A549 treated with ZK216348 at 1 μM for 4 hours (cell line): ENCODE data around the gene PCDHB5. TPM values are rescaled to one million over a fixed set of nuclear protein-coding genes. Genes with fewer than 3 reads are reported as not detected.

ENCODE experiments used
- total RNA-seq: library from RNA; stranded (reverse); fragments of 200-300 nt; extraction: Qiagen RNA extraction; gene quantifications from 5 replicates; pipeline ENCODE4 v1.2.3, GENCODE V29; 2022; ENCODE audit warnings: low read depth

Gene PCDHB5
- total RNA-seq: 1.2 to 2.1 TPM (median 1.4 TPM) in 5 replicates

DNA sequence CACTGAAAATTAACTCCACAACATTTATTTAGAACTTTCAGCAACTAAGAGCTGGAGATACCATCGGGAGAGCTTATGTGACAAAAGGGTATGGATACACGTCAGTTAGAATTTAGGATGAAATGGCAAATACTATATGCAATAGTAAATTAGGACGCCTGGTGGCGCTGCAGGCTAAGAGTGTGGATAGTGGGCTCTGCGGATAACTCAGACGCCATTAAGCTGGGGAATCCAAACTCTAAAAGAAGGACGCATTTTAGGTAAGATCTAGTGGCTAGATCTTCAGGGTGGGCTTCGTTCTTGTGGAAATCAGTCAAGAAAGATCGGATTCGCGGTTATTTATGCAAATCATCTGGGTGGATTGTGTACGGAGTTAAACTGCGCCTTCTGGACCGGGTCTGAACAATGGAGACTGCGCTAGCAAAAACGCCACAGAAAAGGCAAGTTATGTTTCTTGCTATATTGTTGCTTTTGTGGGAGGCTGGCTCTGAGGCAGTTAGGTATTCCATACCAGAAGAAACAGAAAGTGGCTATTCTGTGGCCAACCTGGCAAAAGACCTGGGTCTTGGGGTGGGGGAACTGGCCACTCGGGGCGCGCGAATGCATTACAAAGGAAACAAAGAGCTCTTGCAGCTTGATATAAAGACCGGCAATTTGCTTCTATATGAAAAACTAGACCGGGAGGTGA is at the start of gene PCDHB5:
Gene PCDHB5, plus strand, starts transcription at position 177 of the 688 bp plus-strand sequence. Its CDS starts 229 bp downstream, at position 406.

DNA sequence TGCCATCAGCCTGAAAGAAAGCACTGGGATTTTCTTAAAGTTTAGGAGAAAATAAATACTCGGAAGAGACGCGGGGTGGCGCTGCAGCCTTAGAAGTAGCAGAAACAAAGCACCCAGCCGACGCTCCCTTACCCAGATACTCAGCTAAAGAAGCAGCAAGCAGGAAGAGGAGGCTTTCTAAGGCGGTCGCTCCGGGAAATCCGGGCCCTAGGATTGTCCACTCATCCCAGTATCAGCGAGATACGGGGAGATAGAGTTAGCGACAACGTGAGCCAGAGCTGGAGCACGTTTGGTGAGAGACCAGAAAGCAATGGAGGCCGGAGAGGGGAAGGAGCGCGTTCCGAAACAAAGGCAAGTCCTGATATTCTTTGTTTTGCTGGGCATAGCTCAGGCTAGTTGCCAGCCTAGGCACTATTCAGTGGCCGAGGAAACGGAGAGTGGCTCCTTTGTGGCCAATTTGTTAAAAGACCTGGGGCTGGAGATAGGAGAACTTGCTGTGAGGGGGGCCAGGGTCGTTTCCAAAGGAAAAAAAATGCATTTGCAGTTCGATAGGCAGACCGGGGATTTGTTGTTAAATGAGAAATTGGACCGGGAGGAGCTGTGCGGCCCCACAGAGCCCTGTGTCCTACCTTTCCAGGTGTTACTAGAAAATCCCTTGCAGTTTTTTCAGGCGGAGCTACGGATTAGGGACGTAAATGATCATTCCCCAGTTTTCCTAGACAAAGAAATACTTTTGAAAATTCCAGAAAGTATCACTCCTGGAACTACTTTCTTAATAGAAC is 40.3 kb upstream of the PCDHB5 start, which contains the start of gene PCDHB2:
Gene PCDHB2, plus strand, starts transcription at position 135 of the 782 bp plus-strand sequence. Its CDS starts 176 bp downstream, at position 311.

DNA sequence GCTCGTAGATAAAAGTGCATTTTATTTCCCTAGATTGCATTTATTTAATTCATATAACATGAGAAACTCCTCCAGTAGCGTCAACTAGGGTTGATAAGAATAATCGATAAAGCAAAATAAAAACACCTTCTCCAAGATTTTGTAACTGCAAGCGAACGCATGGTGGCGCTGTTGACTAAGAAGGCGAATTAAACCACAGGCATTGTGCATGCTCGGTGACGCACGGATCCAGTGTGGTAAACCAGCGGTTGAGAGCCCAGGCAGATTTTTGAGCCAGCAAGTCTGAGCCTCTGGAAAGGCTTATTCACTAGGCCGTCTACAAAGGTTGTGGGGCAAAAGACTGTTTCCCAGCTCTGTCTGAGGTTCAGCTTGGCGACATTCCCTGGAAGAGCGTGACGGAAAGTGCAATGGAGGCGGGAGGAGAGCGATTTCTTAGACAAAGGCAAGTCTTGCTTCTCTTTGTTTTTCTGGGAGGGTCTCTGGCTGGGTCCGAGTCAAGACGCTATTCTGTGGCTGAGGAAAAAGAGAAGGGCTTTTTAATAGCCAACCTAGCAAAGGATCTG is 34.7 kb upstream of the PCDHB5 start, which contains the start of gene PCDHB3:
Gene PCDHB3, plus strand, starts transcription at position 231 of the 563 bp plus-strand sequence. Its CDS starts 177 bp downstream, at position 408.

DNA sequence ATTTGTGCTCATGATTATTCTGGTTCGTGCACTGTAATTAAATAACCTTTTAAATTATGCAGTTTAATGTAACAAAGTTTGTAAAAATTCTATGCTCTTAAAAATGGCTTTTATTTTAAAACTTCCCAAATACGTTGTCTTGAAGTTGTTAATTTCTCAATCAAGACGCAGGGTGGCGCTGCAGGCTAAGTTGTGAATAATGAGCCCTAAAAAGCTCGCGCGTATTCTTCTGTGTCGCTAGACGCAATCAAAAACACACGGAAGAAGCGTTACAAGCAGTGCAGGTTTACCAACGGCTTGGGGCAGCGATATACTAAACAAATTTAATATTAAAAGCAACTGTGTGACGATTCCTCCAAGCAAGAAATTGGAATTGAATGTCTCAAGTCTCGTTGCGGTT is 13.4 kb upstream of the PCDHB5 start, which contains the start of gene PCDHB4:
Gene PCDHB4, plus strand, starts transcription at position 256 of the 400 bp plus-strand sequence. CDS start 181 bp downstream, outside the sequence.

DNA sequence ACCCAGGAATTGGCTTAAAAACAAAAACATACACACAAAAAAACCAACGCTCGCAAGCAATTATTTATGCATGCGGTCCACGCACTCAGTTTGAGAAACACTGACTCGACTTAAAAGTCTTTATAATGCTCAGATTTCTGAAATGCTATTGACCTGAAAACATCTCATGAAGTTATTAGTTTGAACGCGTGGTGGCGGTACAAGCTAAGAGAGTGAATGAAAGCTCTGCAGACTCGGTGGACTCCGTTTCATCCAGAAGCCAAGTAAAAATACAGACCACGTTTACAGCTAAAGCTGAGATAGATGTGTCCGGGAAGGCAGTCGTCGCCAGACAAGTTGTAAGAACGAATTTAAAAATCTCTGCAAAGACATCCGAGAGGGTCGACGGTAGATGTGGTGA is 14.8 kb downstream of the PCDHB5 start, which contains the start of gene PCDHB6:
Gene PCDHB6, plus strand, starts transcription at position 246 of the 400 bp plus-strand sequence. CDS start 201 bp downstream, outside the sequence.

DNA sequence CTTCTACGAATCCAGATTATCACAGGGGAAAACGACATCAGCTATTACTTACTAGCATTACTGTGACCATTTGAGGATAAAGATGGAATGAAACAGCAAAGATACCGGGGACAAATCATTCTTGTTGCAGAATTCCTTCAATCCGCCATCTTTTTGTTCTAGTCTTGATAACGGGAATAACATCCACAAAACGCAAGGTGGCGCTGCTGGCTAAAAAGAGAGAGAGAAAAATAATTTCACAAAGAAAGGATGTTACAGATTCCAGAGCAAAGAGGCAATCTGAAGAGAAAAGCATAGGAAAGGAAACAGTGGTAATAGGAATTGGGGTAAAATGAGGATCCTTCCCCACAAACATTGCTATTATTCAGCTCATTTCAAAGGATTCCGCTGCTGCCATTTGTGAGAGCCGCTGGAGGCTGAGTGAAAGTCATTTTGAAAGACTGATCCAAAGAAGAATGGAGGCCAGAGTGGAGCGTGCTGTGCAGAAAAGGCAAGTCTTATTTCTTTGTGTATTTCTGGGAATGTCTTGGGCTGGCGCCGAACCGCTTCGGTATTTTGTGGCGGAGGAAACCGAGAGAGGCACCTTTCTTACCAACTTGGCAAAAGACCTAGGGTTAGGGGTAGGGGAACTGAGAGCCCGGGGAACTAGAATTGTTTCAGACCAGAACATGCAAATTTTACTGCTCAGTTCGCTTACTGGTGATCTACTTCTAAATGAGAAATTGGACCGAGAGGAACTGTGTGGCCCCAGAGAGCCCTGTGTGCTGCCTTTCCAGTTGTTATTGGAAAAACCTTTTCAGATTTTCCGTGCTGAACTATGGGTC is 37.6 kb downstream of the PCDHB5 start, which contains the start of gene PCDHB7:
Gene PCDHB7, plus strand, starts transcription at position 264 of the 824 bp plus-strand sequence. Its CDS starts 192 bp downstream, at position 456.

DNA sequence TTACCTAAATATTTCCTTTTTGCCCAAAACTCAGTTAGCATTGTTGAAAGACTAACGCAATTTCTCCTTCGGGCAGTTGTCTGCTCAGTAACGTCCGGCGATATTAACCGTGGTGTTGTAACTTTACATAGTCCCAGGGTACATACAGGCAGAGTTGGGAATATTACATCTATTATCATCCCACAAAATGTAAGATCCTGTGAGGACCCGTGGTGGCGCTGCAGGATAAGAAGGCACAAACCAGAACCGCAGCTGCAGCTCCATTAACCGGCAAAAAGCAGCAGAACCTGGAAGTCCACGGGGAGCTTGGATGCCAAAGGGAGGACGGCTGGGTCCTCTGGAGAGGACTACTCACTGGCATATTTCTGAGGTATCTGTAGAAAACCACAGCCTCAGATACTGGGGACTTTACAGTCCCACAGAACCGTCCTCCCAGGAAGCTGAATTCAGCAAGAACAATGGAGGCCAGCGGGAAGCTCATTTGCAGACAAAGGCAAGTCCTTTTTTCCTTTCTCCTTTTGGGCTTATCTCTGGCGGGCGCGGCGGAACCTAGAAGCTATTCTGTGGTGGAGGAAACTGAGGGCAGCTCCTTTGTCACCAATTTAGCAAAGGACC is 42.7 kb downstream of the PCDHB5 start, which contains the start of gene PCDHB8:
Gene PCDHB8, plus strand, starts transcription at position 214 of the 615 bp plus-strand sequence. Its CDS starts 245 bp downstream, at position 459.

DNA sequence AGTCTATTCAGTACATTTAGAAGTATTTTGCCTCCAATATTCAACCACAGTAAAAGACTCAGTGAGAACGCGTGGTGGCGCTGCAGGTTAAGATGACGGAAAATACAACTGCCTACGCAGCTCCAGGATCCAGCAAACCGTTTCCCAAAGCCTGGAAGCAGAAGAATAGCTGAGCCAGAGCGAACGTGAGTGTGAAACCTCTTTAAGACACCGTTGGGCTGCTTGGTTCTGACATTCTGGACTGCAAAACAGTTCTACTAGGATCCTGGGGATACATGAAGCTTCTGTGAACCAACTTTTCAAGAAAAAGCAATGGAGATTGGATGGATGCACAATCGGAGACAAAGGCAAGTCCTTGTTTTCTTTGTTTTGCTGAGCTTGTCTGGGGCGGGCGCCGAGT is 47.2 kb downstream of the PCDHB5 start, which contains the start of gene PCDHB16:
Gene PCDHB16, plus strand, starts transcription at position 140 of the 400 bp plus-strand sequence. Its CDS starts 173 bp downstream, at position 313.

DNA sequence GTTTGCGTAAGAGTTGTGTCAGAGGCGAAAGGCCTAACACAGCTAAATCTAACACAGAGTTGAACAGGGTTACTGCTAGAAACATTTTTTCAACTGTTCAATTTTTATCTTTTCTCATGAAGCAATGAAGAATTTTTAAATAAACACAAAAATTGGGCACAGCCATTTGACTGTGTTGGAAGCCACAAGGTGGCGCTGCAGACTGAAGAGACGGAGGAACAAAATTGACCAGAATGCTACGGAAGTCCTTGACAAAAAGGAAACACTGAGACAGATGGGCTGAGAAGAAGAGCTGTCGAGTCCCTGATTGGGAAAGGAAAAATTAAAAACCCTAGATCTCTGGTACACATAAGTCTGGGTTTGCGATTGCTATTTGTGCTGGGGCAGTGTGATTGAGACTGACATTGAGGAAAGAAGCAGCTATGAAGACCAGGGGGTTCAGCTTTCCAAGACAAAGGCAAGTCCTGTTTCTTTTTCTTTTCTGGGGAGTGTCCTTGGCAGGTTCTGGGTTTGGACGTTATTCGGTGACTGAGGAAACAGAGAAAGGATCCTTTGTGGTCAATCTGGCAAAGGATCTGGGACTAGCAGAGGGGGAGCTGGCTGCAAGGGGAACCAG is 52.0 kb downstream of the PCDHB5 start, which contains the start of gene PCDHB9:
Gene PCDHB9, plus strand, starts transcription at position 265 of the 616 bp plus-strand sequence. Its CDS starts 158 bp downstream, at position 423.

Other genes with a start within 250 kb of the PCDHB5 start
- 1.8 to 2.7 TPM (median 2.0 TPM) in 5 replicates for gene PCDHAC1, start 208.9 kb upstream of the PCDHB5 start, total RNA-seq
- gene PCDHAC2, start 168.7 kb upstream of the PCDHB5 start, total RNA-seq: 3.3 to 7.4 TPM (median 4.4 TPM) in 5 replicates
- gene PCDHB1, start 83.8 kb upstream of the PCDHB5 start, total RNA-seq: not detected in 5 replicates
- 2.7 to 4.5 TPM (median 3.1 TPM) in 5 replicates for gene PCDHB2, start 40.6 kb upstream of the PCDHB5 start, total RNA-seq
- gene PCDHB3, start 34.7 kb upstream of the PCDHB5 start, total RNA-seq: 0.09 TPM in 1 of 5 replicates, not detected in the others
- 0.06 to 0.12 TPM (median 0.09 TPM) in 4 of 5 replicates, not detected in the other for gene PCDHB4, start 13.4 kb upstream of the PCDHB5 start, total RNA-seq
- 0.62 to 1.1 TPM (median 0.85 TPM) in 5 replicates for gene PCDHB6, start 14.9 kb downstream of the PCDHB5 start, total RNA-seq
- 0.06 TPM in 1 of 5 replicates, not detected in the others for gene PCDHB7, start 37.4 kb downstream of the PCDHB5 start, total RNA-seq
- 0.20 to 0.40 TPM (median 0.37 TPM) in 4 of 5 replicates, not detected in the other for gene PCDHB8, start 42.6 kb downstream of the PCDHB5 start, total RNA-seq
- gene PCDHB16, start 47.2 kb downstream of the PCDHB5 start, total RNA-seq: 0.05 to 0.11 TPM (median 0.05 TPM) in 3 of 5 replicates, not detected in the others
- gene PCDHB9, start 52.0 kb downstream of the PCDHB5 start, total RNA-seq: not detected in 5 replicates
- gene PCDHB10, start 57.1 kb downstream of the PCDHB5 start, total RNA-seq: not detected in 5 replicates
- 0.05 to 0.20 TPM (median 0.08 TPM) in 4 of 5 replicates, not detected in the other for gene PCDHB11, start 64.4 kb downstream of the PCDHB5 start, total RNA-seq
- not detected in 5 replicates for gene PCDHB12, start 73.5 kb downstream of the PCDHB5 start, total RNA-seq
- gene PCDHB13, start 78.7 kb downstream of the PCDHB5 start, total RNA-seq: 0.06 to 0.20 TPM (median 0.08 TPM) in 4 of 5 replicates, not detected in the other
- 0.11 to 0.13 TPM in 2 of 5 replicates, not detected in the others for gene PCDHB14, start 88.1 kb downstream of the PCDHB5 start, total RNA-seq
- gene PCDHB15, start 110.2 kb downstream of the PCDHB5 start, total RNA-seq: 0.09 to 0.14 TPM in 2 of 5 replicates, not detected in the others
- not detected in 5 replicates for gene SLC25A2, start 168.8 kb downstream of the PCDHB5 start, total RNA-seq
- gene TAF7, start 185.6 kb downstream of the PCDHB5 start, total RNA-seq: 59.2 to 89.1 TPM (median 72.2 TPM) in 5 replicates
- gene PCDHGA1, start 195.3 kb downstream of the PCDHB5 start, total RNA-seq: 0.22 to 0.40 TPM (median 0.30 TPM) in 5 replicates
- 0.37 to 0.79 TPM (median 0.54 TPM) in 5 replicates for gene PCDHGA2, start 203.6 kb downstream of the PCDHB5 start, total RNA-seq
- gene PCDHGA3, start 208.6 kb downstream of the PCDHB5 start, total RNA-seq: not detected in 5 replicates
- 1.1 to 1.9 TPM (median 1.8 TPM) in 5 replicates for gene PCDHGB1, start 214.9 kb downstream of the PCDHB5 start, total RNA-seq
- gene PCDHGA4, start 219.8 kb downstream of the PCDHB5 start, total RNA-seq: 0.11 to 0.23 TPM (median 0.17 TPM) in 5 replicates
- 0.11 to 0.17 TPM (median 0.15 TPM) in 3 of 5 replicates, not detected in the others for gene PCDHGB2, start 224.8 kb downstream of the PCDHB5 start, total RNA-seq
- 0.09 to 0.21 TPM (median 0.18 TPM) in 5 replicates for gene PCDHGA5, start 229.0 kb downstream of the PCDHB5 start, total RNA-seq
- 0.12 to 0.29 TPM (median 0.27 TPM) in 5 replicates for gene PCDHGB3, start 235.0 kb downstream of the PCDHB5 start, total RNA-seq
- 0.05 to 0.29 TPM (median 0.20 TPM) in 5 replicates for gene PCDHGA6, start 238.7 kb downstream of the PCDHB5 start, total RNA-seq
- 0.77 to 1.0 TPM (median 0.98 TPM) in 5 replicates for gene PCDHGA7, start 247.5 kb downstream of the PCDHB5 start, total RNA-seq